Metanephros (tissue), 1 donor: Measurements from ENCODE around the gene PPP2R5D. TPM values are rescaled to one million over a fixed set of nuclear protein-coding genes. Genes with fewer than 3 reads are reported as not detected.

ENCODE experiments used
- total RNA-seq: library from RNA; depleted of rRNA; stranded (reverse); fragments of >200 nt; gene quantifications from one replicate; pipeline ENCODE4 v1.2.3, GENCODE V29; 2014

PPP2R5D gene
- total RNA-seq = 37.3 TPM

GRCh38 chr6:42984001-42984923 is at the start of gene PPP2R5D:
Gene PPP2R5D, plus strand, starts transcription at chr6:42984570. Its CDS starts 108 bp downstream, at chr6:42984678.

GRCh38 chr6:42960243-42961019 is 23.9 kb upstream of the PPP2R5D start, which contains the start of gene GNMT:
Gene GNMT, plus strand, starts transcription at chr6:42960754. Its CDS starts 14 bp downstream, at chr6:42960768.

GRCh38 chr6:42978839-42979522 is 5.4 kb upstream of the PPP2R5D start, which contains the start of gene PEX6:
Gene PEX6, minus strand, starts transcription at chr6:42979181. Its CDS starts 31 bp downstream, at chr6:42979150.

GRCh38 chr6:43013843-43014433 is 29.6 kb downstream of the PPP2R5D start, which contains the start of the genes KLHDC3 and MEA1:
Gene KLHDC3, plus strand, starts transcription at chr6:43014249. Its CDS starts 2,944 bp downstream, at chr6:43017193.
Gene MEA1, minus strand, starts transcription at chr6:43013946. Its CDS starts 133 bp downstream, at chr6:43013813.

GRCh38 chr6:43021270-43022047 is 37.1 kb downstream of the PPP2R5D start, which contains the start of gene RRP36:
Gene RRP36, plus strand, starts transcription at chr6:43021623. Its CDS starts 32 bp downstream, at chr6:43021655.

GRCh38 chr6:43053545-43054205 is 69.3 kb downstream of the PPP2R5D start, which contains the start of gene CUL7:
Gene CUL7, minus strand, starts transcription at chr6:43053851. Its CDS starts 1,063 bp downstream, at chr6:43052788.

GRCh38 chr6:43059168-43060033 is 75.0 kb downstream of the PPP2R5D start, which contains the start of the genes KLC4 and MRPL2:
Gene KLC4, plus strand, starts transcription at chr6:43059631. Its CDS starts 1,705 bp downstream, at chr6:43061336.
Gene MRPL2, minus strand, starts transcription at chr6:43059434. Its CDS starts 53 bp downstream, at chr6:43059381.

Other genes starting within 250 kb of the PPP2R5D start
- 34.6 TPM for gene TBCC, start 238.5 kb upstream of the PPP2R5D start, total RNA-seq
- gene BICRAL, start 202.5 kb upstream of the PPP2R5D start, total RNA-seq = 13.4 TPM
- gene RPL7L1, start 105.0 kb upstream of the PPP2R5D start, total RNA-seq = 89.2 TPM
- 0.82 TPM for gene PTCRA, start 68.5 kb upstream of the PPP2R5D start, total RNA-seq
- gene CNPY3, start 55.1 kb upstream of the PPP2R5D start, total RNA-seq = 41.0 TPM
- gene GNMT, start 23.8 kb upstream of the PPP2R5D start, total RNA-seq = 0.76 TPM
- gene PEX6, start 5.4 kb upstream of the PPP2R5D start, total RNA-seq = 30.1 TPM
- 51.4 TPM for gene MEA1, start 29.4 kb downstream of the PPP2R5D start, total RNA-seq
- 119 TPM for gene KLHDC3, start 29.7 kb downstream of the PPP2R5D start, total RNA-seq
- gene RRP36, start 37.1 kb downstream of the PPP2R5D start, total RNA-seq = 34.7 TPM
- gene CUL7, start 69.3 kb downstream of the PPP2R5D start, total RNA-seq = 40.5 TPM
- gene MRPL2, start 74.9 kb downstream of the PPP2R5D start, total RNA-seq = 23.5 TPM
- 43.6 TPM for gene KLC4, start 75.1 kb downstream of the PPP2R5D start, total RNA-seq
- 252 TPM for gene PTK7, start 91.7 kb downstream of the PPP2R5D start, total RNA-seq
- gene SRF, start 186.7 kb downstream of the PPP2R5D start, total RNA-seq = 25.5 TPM
- gene CUL9, start 197.6 kb downstream of the PPP2R5D start, total RNA-seq = 46.2 TPM
- 64.1 TPM for gene DNPH1, start 244.9 kb downstream of the PPP2R5D start, total RNA-seq